IMR-90 (cell line): ENCODE results near the gene HOXB7. TPM values are rescaled to one million over a fixed set of nuclear protein-coding genes. Genes with fewer than 3 reads are reported as not detected.
A peak's percentile ranks its signal among the peaks of the same experiment; 100 is the strongest.

Experiments used
- ATAC-seq: fragments of 200-7000 bp; cut with Tn5 transposase; 2 replicates; pipeline ENCODE4 v1.9.1; 2020; ENCODE audit warnings: low read depth, mild to moderate bottlenecking, moderate library complexity
- BruUV-seq: library from RNA; stranded (reverse); fragments of 400-500 nt; replicated peaks from 2 replicates; lab custom pipeline; 2021; lab: Mats Ljungman, UMichigan
- CTCF ChIA-PET: fragments of 300-600 bp; formaldehyde crosslinking; extraction: SDS; loops from one replicate; lab custom pipeline; 2021; ENCODE audit warnings: antibody characterized with exemption; lab: Yijun Ruan, JAX
- POLR2A ChIA-PET: fragments of 300-600 bp; sonication (Branson Sonifier 250); formaldehyde crosslinking; loops from one replicate; lab custom pipeline; 2022; ENCODE audit warnings: antibody characterized with exemption; ENCODE audit not compliant: unreplicated experiment; lab: Charles Lee
- DNase-seq: peaks from one replicate; pipeline ENCODE4 v3.0.0; 2013
- H2AFZ ChIP-seq: replicated peaks from 2 replicates; pipeline ENCODE3; 2013; ENCODE audit warnings: low read length, mild to moderate bottlenecking; ENCODE audit not compliant: poor library complexity
- H2AK5ac ChIP-seq: 2 replicates; pipeline ENCODE4 v1.6.1; 2013; ENCODE audit warnings: low read depth, low read length, inconsistent platforms
- H2AK9ac ChIP-seq: replicated peaks from 2 replicates; pipeline ENCODE3; 2013; ENCODE audit warnings: mild to moderate bottlenecking, low read depth, low read length, moderate library complexity; ENCODE audit not compliant: poor library complexity
- H2BK120ac ChIP-seq: 2 replicates; pipeline ENCODE4 v1.6.1; 2013; ENCODE audit warnings: low read depth, low read length, inconsistent platforms
- H2BK15ac ChIP-seq: 3 replicates; pipeline ENCODE4 v1.6.1; 2013; ENCODE audit warnings: low read depth, low read length, inconsistent platforms
- H2BK20ac ChIP-seq: 2 replicates; pipeline ENCODE4 v1.6.1; 2013; ENCODE audit warnings: low read depth, mild to moderate bottlenecking, inconsistent platforms, low read length, moderate library complexity
- H2BK5ac ChIP-seq: 2 replicates; pipeline ENCODE4 v1.6.1; 2013; ENCODE audit warnings: mild to moderate bottlenecking, low read depth, low read length, inconsistent platforms; ENCODE audit not compliant: poor library complexity, severe bottlenecking
- H3K14ac ChIP-seq: replicated peaks from 2 replicates; pipeline ENCODE4 v1.6.1; 2013; ENCODE audit warnings: low read depth, low read length, inconsistent platforms
- H3K18ac ChIP-seq: 2 replicates; pipeline ENCODE4 v1.6.1; 2013; ENCODE audit warnings: low read depth, low read length, control low read depth
- H3K23ac ChIP-seq: 2 replicates; pipeline ENCODE4 v1.6.1; 2013; ENCODE audit warnings: low read depth, low read length, inconsistent platforms
- H3K27ac ChIP-seq: 2 replicates; pipeline ENCODE4 v1.5.1; 2013; ENCODE audit warnings: mild to moderate bottlenecking, control low read depth, low read length; ENCODE audit not compliant: insufficient read depth
- H3K27me3 ChIP-seq: 2 replicates; pipeline ENCODE4 v1.6.1; 2013; ENCODE audit warnings: low read length; ENCODE audit not compliant: control insufficient read depth, insufficient read depth
- H3K36me3 ChIP-seq: 2 replicates; pipeline ENCODE4 v1.6.1; 2013; ENCODE audit warnings: low read length, mixed read lengths; ENCODE audit not compliant: control insufficient read depth, insufficient read depth
- H3K4ac ChIP-seq: 2 replicates; pipeline ENCODE4 v1.6.1; 2013; ENCODE audit warnings: low read depth, low read length, inconsistent platforms
- H3K4me1 ChIP-seq: 2 replicates; pipeline ENCODE4 v1.6.1; 2013; ENCODE audit warnings: low read length, mixed read lengths; ENCODE audit not compliant: control insufficient read depth, insufficient read depth
- H3K4me2 ChIP-seq: 2 replicates; pipeline ENCODE4 v1.6.1; 2013; ENCODE audit warnings: low read depth, mild to moderate bottlenecking, control low read depth, low read length, moderate library complexity
- H3K4me3 ChIP-seq: 2 replicates; pipeline ENCODE4 v1.5.1; 2013; ENCODE audit warnings: low read depth, mild to moderate bottlenecking, control low read depth, low read length, moderate library complexity; ENCODE audit not compliant: insufficient read depth
- H3K56ac ChIP-seq: 2 replicates; pipeline ENCODE4 v1.6.1; 2013; ENCODE audit warnings: low read length, inconsistent platforms; ENCODE audit not compliant: insufficient read depth; ENCODE audit errors: extremely low read depth
- H3K79me1 ChIP-seq, 2 experiments: 2 replicates each; pipeline ENCODE4 v1.6.1; 2013; ENCODE audit warnings: low read length in 2 of 2, inconsistent platforms in 1 of 2, low read depth in 1 of 2
- H3K9ac ChIP-seq: 2 replicates; pipeline ENCODE4 v1.6.1; 2013; ENCODE audit warnings: low read depth, low read length, control low read depth
- H3K9me1 ChIP-seq: 2 replicates; pipeline ENCODE4 v1.6.1; 2013; ENCODE audit warnings: low read length, inconsistent platforms; ENCODE audit not compliant: insufficient read depth
- H3K9me3 ChIP-seq: 2 replicates; pipeline ENCODE4 v1.6.1; 2013; ENCODE audit warnings: low read length; ENCODE audit not compliant: control insufficient read depth, insufficient read depth
- H4K20me1 ChIP-seq: 2 replicates; pipeline ENCODE4 v1.6.1; 2013; ENCODE audit warnings: low read length, inconsistent platforms; ENCODE audit not compliant: insufficient read depth
- H4K5ac ChIP-seq: 2 replicates; pipeline ENCODE4 v1.6.1; 2013; ENCODE audit warnings: mild to moderate bottlenecking, low read depth, low read length, control low read depth
- H4K8ac ChIP-seq, 2 experiments: 2 replicates each; pipeline ENCODE4 v1.6.1; 2013; ENCODE audit warnings: low read depth in 2 of 2, low read length in 2 of 2, control low read depth in 1 of 2, inconsistent platforms in 1 of 2
- H4K91ac ChIP-seq: 2 replicates; pipeline ENCODE4 v1.6.1; 2013; ENCODE audit warnings: low read depth, low read length, inconsistent platforms; ENCODE audit not compliant: insufficient read depth
- BHLHE40 ChIP-seq: fragments of 150-350 bp; IDR thresholded peaks from 2 replicates; pipeline ENCODE4 v1.6.1; 2016; ENCODE audit warnings: mild to moderate bottlenecking, low read depth, low read length
- CEBPB ChIP-seq: IDR thresholded peaks from 2 replicates; pipeline ENCODE4 v1.6.1; 2012; ENCODE audit warnings: low read depth, low read length, improper control_type of control experiment
- FOS ChIP-seq: fragments of 150-350 bp; IDR thresholded peaks from 2 replicates; pipeline ENCODE4 v1.6.1; 2016; ENCODE audit warnings: low read depth, low read length
- MAZ ChIP-seq: IDR thresholded peaks from 2 replicates; pipeline ENCODE4 v1.6.1; 2012; ENCODE audit warnings: low read depth, mild to moderate bottlenecking, low read length, improper control_type of control experiment, moderate library complexity, borderline replicate concordance
- MXI1 ChIP-seq: IDR thresholded peaks from 2 replicates; pipeline ENCODE4 v1.6.1; 2012; ENCODE audit warnings: low read depth, mild to moderate bottlenecking, low read length, moderate library complexity, borderline replicate concordance
- NFE2L2 ChIP-seq: fragments of 150-350 bp; IDR thresholded peaks from 2 replicates; pipeline ENCODE4 v1.6.1; 2016; ENCODE audit warnings: low read depth, mild to moderate bottlenecking, low read length
- POLR2A ChIP-seq: IDR thresholded peaks from 2 replicates; pipeline ENCODE4 v1.6.1; 2012; ENCODE audit warnings: mild to moderate bottlenecking, low read depth, low read length
- RAD21 ChIP-seq: IDR thresholded peaks from 2 replicates; pipeline ENCODE4 v1.6.1; 2012; ENCODE audit warnings: low read length, improper control_type of control experiment
- RCOR1 ChIP-seq: IDR thresholded peaks from 2 replicates; pipeline ENCODE4 v1.6.1; 2012; ENCODE audit warnings: mild to moderate bottlenecking, low read length, improper control_type of control experiment; ENCODE audit not compliant: insufficient replicate concordance
- RFX5 ChIP-seq: IDR thresholded peaks from 2 replicates; pipeline ENCODE4 v1.8.0; 2012; ENCODE audit warnings: low read depth, mild to moderate bottlenecking, low read length, moderate library complexity
- SMC3 ChIP-seq: fragments of 150-350 bp; IDR thresholded peaks from 2 replicates; pipeline ENCODE4 v1.6.1; 2016; ENCODE audit warnings: low read depth, mild to moderate bottlenecking, antibody characterized with exemption, low read length, moderate library complexity
- WGBS, 2 experiments: methylation state at CpG; one replicate each; pipeline versions ENCODE4 v1.1.5 to v1.1.7; 2013; ENCODE audit warnings: missing lambda C conversion rate in 2 of 2; ENCODE audit not compliant: insufficient read length in 1 of 2; ENCODE audit errors: extremely low coverage in 2 of 2; 5-methylcytosine and 5-hydroxymethylcytosine counted together
- dilution Hi-C: fragments of 300-500 bp; cut with HindIII; formaldehyde crosslinking; loops from one replicate; pipeline ENCODE4 v1.14.3; 2018; ENCODE audit warnings: low sequenced_read_pairs; ENCODE audit not compliant: unreplicated experiment
- in situ Hi-C: fragments of 300-500 bp; cut with MboI; formaldehyde crosslinking; loops from 3 replicates; pipeline ENCODE4 v1.14.3; 2019; ENCODE audit warnings: low sequenced_read_pairs, inconsistent platforms, mixed read lengths
- intact Hi-C: fragments of 100-400 bp; cut with micrococcal nuclease; formaldehyde crosslinking; loops from 2 replicates; pipeline ENCODE4 v1.10.0; 2022
- polyA plus RNA-seq, 3 experiments: library from polyadenylated mRNA; depleted of rRNA; stranded (reverse); fragments of >200 nt; gene quantifications; 2 replicates each; pipeline ENCODE4 v1.2.3, GENCODE V29; 2012; ENCODE audit warnings: low replicate concordance in 1 of 3
- total RNA-seq: library from RNA; depleted of rRNA; stranded (reverse); fragments of >200 nt; gene quantifications from 2 replicates; pipeline ENCODE4 v1.2.3, GENCODE V29; 2012
- TF ChIP-seq, protein P1 (sequence below): fragments of 150-350 bp; IDR thresholded peaks from 2 replicates; pipeline ENCODE4 v1.6.1; 2017; ENCODE audit warnings: mild to moderate bottlenecking, antibody characterized with exemption, low read length, low read depth
- TF ChIP-seq, protein P2 (sequence below): conservative IDR thresholded peaks from 2 replicates; pipeline ENCODE4 v1.5.1; 2012; ENCODE audit warnings: mild to moderate bottlenecking, low read depth, low read length, improper control_type of control experiment
- TF ChIP-seq, protein P3 (sequence below): fragments of 150-350 bp; IDR thresholded peaks from 2 replicates; pipeline ENCODE4 v1.6.1; 2016; ENCODE audit warnings: low read depth, mild to moderate bottlenecking, low read length, moderate library complexity, borderline replicate concordance

HOXB7 gene
- total and polyA plus RNA-seq, 2 of the 4 experiments (the other 2 are of a cell fraction) = 1.8 to 6.7 TPM

DNA sequence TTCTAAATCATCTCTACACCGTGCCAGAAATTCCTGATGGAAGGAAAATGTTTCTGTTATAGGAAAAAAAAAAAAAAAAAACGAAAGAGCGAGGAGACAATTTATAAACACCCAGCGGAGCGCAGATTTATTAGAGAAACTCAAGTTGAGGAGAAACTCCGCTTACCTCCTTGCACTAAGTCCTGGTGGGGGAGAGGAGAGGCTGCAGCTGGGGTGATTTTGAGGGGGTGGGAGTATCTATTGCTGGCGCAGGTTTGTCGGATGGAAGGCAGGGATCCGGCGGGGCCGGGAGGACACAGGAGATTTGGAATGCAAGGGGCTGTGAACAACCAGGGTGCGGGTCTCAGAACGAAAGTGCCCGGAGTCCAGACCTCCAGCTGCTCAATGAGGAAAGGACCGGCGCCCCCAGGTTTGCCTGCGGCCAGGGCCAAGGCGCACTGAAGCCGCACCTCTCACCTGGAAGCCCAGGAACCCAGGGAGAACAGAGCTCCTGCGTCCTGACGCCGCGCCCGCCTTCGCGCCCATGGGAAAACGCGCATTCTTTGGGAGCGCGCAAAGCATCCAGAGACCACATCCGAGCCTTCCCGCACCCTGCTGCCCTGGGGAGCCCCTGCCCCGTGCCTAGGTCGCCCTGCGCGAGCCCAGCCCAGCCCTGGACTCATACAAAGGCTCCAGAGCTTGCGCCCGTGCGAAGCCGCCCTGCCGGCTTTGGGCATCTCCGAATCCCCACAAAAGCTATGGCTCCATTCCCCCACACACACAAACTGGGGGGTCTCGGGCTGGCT, 6.8 kb upstream of the HOXB7 start:
- H2BK5ac ChIP-seq = no peak overlapping the region
- ATAC-seq (no peak), DNase-seq (no peak)
- H4K8ac ChIP-seq = no peak overlapping the region
- peaks cover 4% of the 10 kb centered on the region; the same call in 1 of the 2 replicates for H4K20me1 ChIP-seq
- no peak overlapping the region for H3K9ac ChIP-seq
- 3% methylated on average over 25 of the region's 43 CpGs; no CpG with 5 or more reads in 1 of the 2 experiments for WGBS, 2 experiments
- BruUV-seq = no TSS peak
- H3K27ac ChIP-seq = no peak overlapping the region
- H2AK5ac ChIP-seq = no peak overlapping the region
- H4K91ac ChIP-seq = no peak overlapping the region
- peaks cover 2% of the 10 kb centered on the region; the same call in 1 of the 2 replicates for H3K9me3 ChIP-seq
- H2BK20ac ChIP-seq = no peak overlapping the region
- intact Hi-C loops = loop anchor here (1.0 to 2.0 kb wide), 6 partner anchors 281 to 591 kb away; no protein-coding TSS in a partner anchor
- H2BK120ac ChIP-seq = no peak overlapping the region
- no peak overlapping the region for H3K18ac ChIP-seq
- peak overlapping the region; percentile 38 for H2AFZ ChIP-seq
- H3K56ac ChIP-seq = no peak overlapping the region
- H3K27me3 ChIP-seq = peaks cover 72% of the 10 kb centered on the region
- no peak overlapping the region for H3K4ac ChIP-seq
- no peak overlapping the region for H2AK9ac ChIP-seq
- H2BK15ac ChIP-seq = no peak overlapping the region
- TF ChIP-seq FOS = no peak
- TF ChIP-seq CEBPB = no peak
- no peak for TF ChIP-seq BHLHE40
- TF ChIP-seq RCOR1 = no peak
- TF ChIP-seq, protein P1, sequence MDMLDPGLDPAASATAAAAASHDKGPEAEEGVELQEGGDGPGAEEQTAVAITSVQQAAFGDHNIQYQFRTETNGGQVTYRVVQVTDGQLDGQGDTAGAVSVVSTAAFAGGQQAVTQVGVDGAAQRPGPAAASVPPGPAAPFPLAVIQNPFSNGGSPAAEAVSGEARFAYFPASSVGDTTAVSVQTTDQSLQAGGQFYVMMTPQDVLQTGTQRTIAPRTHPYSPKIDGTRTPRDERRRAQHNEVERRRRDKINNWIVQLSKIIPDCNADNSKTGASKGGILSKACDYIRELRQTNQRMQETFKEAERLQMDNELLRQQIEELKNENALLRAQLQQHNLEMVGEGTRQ = no peak
- no peak for TF ChIP-seq NFE2L2
- TF ChIP-seq RAD21 = no peak
- TF ChIP-seq, protein P2, sequence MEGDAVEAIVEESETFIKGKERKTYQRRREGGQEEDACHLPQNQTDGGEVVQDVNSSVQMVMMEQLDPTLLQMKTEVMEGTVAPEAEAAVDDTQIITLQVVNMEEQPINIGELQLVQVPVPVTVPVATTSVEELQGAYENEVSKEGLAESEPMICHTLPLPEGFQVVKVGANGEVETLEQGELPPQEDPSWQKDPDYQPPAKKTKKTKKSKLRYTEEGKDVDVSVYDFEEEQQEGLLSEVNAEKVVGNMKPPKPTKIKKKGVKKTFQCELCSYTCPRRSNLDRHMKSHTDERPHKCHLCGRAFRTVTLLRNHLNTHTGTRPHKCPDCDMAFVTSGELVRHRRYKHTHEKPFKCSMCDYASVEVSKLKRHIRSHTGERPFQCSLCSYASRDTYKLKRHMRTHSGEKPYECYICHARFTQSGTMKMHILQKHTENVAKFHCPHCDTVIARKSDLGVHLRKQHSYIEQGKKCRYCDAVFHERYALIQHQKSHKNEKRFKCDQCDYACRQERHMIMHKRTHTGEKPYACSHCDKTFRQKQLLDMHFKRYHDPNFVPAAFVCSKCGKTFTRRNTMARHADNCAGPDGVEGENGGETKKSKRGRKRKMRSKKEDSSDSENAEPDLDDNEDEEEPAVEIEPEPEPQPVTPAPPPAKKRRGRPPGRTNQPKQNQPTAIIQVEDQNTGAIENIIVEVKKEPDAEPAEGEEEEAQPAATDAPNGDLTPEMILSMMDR = no peak
- no peak for TF ChIP-seq MXI1
- no peak for TF ChIP-seq POLR2A
- TF ChIP-seq, protein P3, sequence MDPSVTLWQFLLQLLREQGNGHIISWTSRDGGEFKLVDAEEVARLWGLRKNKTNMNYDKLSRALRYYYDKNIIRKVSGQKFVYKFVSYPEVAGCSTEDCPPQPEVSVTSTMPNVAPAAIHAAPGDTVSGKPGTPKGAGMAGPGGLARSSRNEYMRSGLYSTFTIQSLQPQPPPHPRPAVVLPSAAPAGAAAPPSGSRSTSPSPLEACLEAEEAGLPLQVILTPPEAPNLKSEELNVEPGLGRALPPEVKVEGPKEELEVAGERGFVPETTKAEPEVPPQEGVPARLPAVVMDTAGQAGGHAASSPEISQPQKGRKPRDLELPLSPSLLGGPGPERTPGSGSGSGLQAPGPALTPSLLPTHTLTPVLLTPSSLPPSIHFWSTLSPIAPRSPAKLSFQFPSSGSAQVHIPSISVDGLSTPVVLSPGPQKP = no peak
- TF ChIP-seq MAZ = no peak
- no peak for TF ChIP-seq SMC3
- TF ChIP-seq RFX5 = no peak
- ChIA-PET CTCF (interaction anchor here (0.6 to 1.5 kb wide), 7 partner anchors 9 to 592 kb away, joined by 3 to 4 read pairs (median 3); no protein-coding TSS in a partner anchor), POLR2A (no interaction called here)
- no peak overlapping the region for H3K4me3 ChIP-seq
- in situ Hi-C loops = no loop called here
- no peaks in the 10 kb centered on the region for H3K36me3 ChIP-seq
- 0 out of 4 replicates have a peak, but pooled peaks cover 0 to under 1% of the 10 kb centered on the region in 2 experiments for H3K79me1 ChIP-seq
- H3K9me1 ChIP-seq = no peaks in the 10 kb centered on the region
- H3K23ac ChIP-seq = peak overlapping the region; percentile 45; the same call in 1 of the 2 replicates
- H4K5ac ChIP-seq = no peak overlapping the region
- dilution Hi-C loops = no loop called here
- no peaks in the 10 kb centered on the region; the same call in 1 of the 2 replicates for H3K4me1 ChIP-seq
- H3K14ac ChIP-seq = no peak overlapping the region
- peak overlapping the region; percentile 33; the same call in 1 of the 2 replicates for H3K4me2 ChIP-seq
